ENCODE data around the gene DEPDC5.
A peak's percentile ranks its signal among the peaks of the same experiment; 100 is the strongest.
"Not testable (repeated sequence)": the region's sequence is repeated elsewhere in the genome, so short reads cannot be mapped to it uniquely, and the experiment has no call there.

Gene DEPDC5

GRCh38 chr22:31753634-31754501, at the start of gene DEPDC5:
Gene DEPDC5, plus strand, starts transcription at chr22:31754019. Its CDS starts 903 bp downstream, at chr22:31754922.
- TF ChIP-seq ZFX (IDR thresholded peaks at IDR 0.05) (no peak), CTCF (conservative IDR thresholded peaks at IDR 0.05) (no peak)
- peak within 1 kb of the TSS; percentile 89 for H3K27ac ChIP-seq

- H3K27ac ChIP-seq = no peak overlapping the region
- no peak for TF ChIP-seq ZFX (IDR thresholded peaks at IDR 0.05)
- no peak for TF ChIP-seq CTCF (conservative IDR thresholded peaks at IDR 0.05)
These were observed 46.3 kb upstream of the DEPDC5 start for GRCh38 chr22:31707519-31707918.

GRCh38 chr22:31711226-31711625, 42.6 kb upstream of the DEPDC5 start:
- H3K27ac ChIP-seq = not testable (repeated sequence)

GRCh38 chr22:31715147-31715778, 38.6 kb upstream of the DEPDC5 start:
- TF ChIP-seq CTCF (conservative IDR thresholded peaks at IDR 0.05) (no peak), ZFX (IDR thresholded peaks at IDR 0.05) (no peak)
- H3K27ac ChIP-seq = no peak overlapping the region

- H3K27ac ChIP-seq = no peak overlapping the region
- TF ChIP-seq ZFX (IDR thresholded peaks at IDR 0.05) (no peak), CTCF (conservative IDR thresholded peaks at IDR 0.05) (no peak)
These were observed 33.9 kb upstream of the DEPDC5 start for GRCh38 chr22:31719850-31720471.

GRCh38 chr22:31723723-31724122, 30.1 kb upstream of the DEPDC5 start:
- H3K27ac ChIP-seq = no peak overlapping the region
- TF ChIP-seq ZFX (IDR thresholded peaks at IDR 0.05) = no peak
- TF ChIP-seq CTCF (conservative IDR thresholded peaks at IDR 0.05) = no peak

GRCh38 chr22:31726692-31727091, 27.1 kb upstream of the DEPDC5 start:
- no peak overlapping the region for H3K27ac ChIP-seq
- TF ChIP-seq ZFX (IDR thresholded peaks at IDR 0.05) (no peak), CTCF (conservative IDR thresholded peaks at IDR 0.05) (no peak)

Data from C4-2B (cell line).